GM18526 (cell line): ENCODE results near the gene DISP3.

Source experiments
- POLR2A ChIP-seq: IDR thresholded peaks from 3 replicates; pipeline ENCODE4 v1.6.1; 2011; ENCODE audit not compliant: insufficient read length; ENCODE audit errors: extremely low read depth

DISP3 gene

DNA sequence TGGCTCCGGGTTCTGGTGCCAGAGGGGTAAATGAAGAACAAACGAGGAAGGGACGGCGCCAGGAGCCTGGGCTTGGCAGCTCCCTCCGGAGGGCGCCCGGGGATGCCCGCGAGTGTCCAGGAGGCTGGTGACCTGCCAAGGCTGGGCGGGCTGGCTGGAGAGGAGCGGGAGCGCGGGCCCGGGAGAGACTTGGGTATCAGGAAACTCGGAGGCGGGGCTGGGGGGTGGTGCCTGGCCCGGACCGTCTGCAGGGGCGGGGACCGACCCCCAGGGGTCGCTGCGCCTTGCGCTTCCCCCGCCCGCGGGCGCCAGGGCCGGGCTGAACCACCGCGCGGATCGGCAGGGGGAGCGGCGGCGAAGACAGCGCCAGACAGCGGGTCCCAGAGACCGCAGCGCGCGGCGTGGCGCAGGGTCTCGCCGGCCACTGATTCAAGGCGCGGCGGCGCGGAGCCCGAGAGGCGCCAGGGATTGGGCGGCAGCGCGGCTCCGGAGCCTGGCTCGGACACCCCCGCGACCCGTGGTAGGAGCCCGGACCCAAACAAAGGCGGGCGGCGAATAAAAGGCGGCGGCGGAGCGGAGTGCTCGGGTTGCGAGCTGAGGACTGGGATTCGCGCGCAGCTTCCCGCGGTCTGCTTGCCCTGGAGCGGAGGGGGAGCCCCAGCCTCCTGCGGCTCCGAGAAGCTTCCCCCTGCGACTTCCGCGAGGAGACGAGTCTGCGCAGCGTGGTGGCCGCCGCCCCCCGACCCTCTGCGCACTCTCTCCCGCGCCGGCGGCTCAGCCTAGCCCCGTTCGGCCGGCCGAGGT lies at the start of gene DISP3:
DISP3 (plus strand) TSS at position 585 of the 804 bp plus-strand sequence. CDS start 21,838 bp downstream, outside the sequence.
- peak; percentile 21 for TF ChIP-seq POLR2A

DNA sequence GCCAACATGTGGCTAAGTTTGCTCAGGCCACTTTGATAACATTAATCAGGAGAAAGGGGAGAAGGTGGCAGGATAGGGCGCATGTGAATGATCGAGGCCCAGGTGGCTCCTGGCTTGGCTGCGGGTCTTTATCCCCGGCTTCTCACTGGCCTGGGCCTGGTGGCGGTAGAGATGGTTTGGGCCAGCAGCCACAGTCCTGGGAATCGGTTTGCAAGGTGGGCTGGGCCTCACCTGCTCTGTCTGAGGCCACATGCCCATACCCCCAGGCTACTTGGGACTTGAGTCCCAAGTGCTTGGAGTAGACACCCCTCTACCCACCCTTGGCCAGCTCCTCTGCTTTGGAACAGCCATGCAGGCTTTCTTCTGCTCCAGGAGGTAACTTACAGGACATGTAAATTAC lies 49.7 kb upstream of the DISP3 start:
- no peak for TF ChIP-seq POLR2A

GRCh38 chr1:11429935-11430334 lies 49.0 kb upstream of the DISP3 start:
- TF ChIP-seq POLR2A, result no peak

GRCh38 chr1:11431941-11432507 lies 46.9 kb upstream of the DISP3 start:
- no peak for TF ChIP-seq POLR2A

GRCh38 chr1:11432526-11432925 lies 46.4 kb upstream of the DISP3 start:
- TF ChIP-seq POLR2A, result no peak

- TF ChIP-seq POLR2A, result no peak
These were observed 44.5 kb upstream of the DISP3 start for GRCh38 chr1:11434501-11434900.

GRCh38 chr1:11434926-11435325 lies 44.0 kb upstream of the DISP3 start:
- TF ChIP-seq POLR2A, result no peak

DNA sequence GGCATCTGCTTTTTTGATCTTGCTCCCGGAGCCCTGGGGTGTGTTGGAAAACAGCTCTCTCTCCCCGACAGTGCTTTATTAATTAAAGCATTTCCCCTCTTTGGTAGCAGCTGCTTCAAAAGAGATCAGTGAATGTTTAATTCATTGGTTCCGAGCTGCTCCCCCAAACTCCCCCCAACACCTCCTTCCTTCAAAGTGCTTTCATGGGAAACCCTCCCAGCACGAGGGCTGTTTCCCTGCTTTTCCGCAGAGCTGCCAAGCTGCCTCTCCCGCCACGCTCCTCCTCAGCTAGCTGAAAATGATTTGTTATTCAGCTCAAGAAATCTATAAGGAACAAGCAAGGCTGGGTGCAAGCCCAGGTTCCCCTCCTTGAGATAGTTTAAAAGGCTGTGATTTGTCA lies 40.0 kb upstream of the DISP3 start:
- TF ChIP-seq POLR2A, result no peak

DNA sequence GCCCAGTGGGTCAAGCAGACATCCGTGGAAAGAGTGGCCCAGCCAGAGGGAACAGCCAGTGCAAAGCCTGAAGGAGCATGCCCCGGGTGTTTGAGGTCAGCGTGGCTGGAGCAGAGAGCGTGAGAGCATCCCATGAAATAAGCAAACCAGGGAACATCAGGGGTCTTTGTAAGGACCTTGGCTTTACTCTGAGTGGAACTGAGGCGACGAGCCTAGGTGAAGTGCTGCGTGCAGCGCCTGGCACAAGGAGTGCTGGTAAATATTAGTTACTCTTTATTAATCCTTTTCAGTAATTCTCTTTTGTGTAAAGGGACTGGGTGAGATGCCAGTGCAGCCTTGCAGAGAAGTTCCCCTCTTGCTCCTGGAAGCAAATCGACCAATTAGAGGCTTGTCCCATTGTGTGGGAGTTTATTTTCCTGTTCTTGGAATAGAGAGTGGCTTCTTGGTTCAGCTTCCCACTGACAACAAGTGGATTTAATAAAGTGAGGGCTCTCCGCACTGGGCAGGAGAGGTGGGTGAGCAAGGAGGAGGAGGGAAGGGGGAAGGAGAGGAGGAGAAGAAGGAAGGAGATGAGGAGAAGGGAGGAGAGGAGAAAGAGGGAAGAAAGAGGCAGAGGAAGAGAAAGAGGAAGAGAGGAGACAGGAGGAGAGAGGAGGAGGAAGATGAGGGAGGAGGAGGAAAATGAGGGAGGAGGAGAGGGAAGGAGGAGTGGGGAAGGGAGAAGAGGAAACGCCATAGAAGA lies 37.6 kb upstream of the DISP3 start:
- TF ChIP-seq POLR2A, result no peak

- TF ChIP-seq POLR2A, result no peak
These were observed 35.9 kb upstream of the DISP3 start for GRCh38 chr1:11443043-11443442.

DNA sequence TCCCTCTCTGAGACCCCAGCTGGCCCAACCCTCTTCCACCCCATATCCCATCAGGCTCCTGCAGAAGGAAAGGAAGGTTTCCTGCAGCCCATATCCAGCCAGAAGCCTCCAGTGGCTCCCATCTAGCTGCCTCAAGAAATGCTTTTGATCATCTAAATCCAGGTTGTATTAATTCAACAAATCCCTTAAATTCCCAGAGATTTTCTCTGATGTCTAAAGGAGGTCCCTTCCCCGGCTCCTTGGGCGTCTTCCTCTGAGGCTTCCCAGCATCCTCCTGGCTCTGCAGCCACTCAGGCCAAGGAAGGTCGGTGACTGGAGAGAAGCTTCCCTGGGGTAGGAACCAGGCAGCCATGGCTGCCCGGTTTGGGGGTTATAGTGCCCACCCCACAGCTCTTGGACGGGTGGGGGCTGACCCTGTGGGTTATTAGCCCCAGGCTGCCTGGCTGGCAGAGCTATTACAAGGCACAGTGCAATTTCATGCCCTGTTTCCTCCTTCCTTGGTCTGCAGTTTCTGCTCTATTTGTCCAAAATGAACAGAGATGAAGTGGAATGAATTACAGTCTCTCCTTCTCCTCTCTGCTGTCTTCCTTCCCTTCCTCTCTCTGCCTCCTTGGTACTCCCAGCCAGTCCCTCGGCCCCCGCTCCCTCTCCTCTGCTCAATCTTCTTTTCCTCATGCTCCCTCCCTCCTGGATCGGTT lies 34.8 kb upstream of the DISP3 start:
- no peak for TF ChIP-seq POLR2A

DNA sequence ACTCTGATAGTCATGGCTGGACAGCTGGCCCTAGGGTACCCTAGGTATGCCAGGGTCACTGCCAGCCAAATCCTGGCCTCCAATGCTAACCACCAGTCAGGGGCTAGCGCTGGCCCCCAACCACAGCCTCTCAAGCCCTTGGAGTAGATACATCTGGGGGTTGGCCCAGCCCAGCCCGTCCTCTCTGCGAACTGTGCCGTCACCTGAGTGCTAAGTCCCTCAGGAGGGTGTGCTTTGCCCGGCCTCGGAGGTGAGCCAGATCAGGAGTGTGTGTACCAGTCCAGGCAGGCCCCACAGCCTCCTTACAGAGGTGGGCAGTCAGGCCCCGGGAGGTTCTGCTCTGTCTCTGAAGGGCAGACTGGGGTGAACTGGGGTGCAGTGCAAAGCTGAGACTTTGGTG lies 34.0 kb upstream of the DISP3 start:
- no peak for TF ChIP-seq POLR2A

DNA sequence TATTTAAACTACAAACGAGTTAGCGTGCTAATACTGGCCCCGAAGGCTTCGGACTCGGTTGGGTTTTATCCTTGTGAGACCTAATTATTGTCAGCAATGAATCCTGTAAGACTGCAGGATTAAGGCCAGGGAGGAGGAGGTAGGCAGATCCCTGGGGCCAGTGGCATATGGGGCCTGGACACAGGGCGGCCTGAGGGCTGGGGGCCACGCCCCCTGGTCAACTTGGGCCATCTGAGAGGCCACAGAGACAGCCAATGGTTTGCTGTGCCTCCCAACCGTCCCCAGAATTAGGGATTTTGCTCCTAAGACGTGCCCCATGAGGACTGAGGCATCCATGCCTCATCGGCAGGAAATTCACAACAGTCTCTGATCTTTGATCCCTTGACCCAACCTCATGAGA lies 31.1 kb upstream of the DISP3 start:
- TF ChIP-seq POLR2A, result no peak

GRCh38 chr1:11448373-11449099 lies 30.4 kb upstream of the DISP3 start:
- TF ChIP-seq POLR2A, result no peak

DNA sequence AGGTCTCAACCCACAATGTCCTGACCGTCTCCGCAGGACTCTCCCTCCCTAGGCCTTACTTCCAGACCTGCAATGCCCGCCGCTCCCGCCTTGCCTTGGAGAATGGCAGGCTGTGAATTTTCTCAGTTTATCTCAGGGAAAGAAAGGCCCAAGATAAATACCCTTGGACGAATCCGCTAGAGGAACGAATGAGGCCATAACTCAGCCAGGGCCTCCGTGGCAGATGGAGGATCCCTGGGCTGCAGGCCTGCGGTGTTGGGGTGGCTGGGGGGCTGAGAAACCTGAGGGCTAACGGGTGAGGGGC lies 29.9 kb upstream of the DISP3 start:
- TF ChIP-seq POLR2A, result no peak

DNA sequence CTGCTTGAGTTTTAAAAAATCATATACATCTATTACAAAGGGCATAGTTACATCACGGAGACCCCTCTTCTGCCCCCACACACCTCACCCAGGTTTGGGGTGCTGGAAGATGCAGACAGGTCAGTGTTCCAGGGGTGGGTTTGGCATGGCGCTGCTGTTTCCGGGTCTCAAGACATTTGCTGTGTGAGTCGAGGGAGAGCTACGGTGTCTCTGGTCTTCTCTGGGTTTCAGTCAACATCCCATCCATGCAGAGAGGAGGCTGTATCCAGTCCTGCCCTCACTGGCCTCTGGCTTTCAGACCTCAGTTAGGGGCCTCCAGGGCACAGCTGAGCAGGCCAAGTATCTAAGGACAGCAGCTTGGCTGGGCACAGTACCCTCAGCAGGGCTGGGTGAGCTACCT lies 28.6 kb upstream of the DISP3 start:
- TF ChIP-seq POLR2A, result no peak
